Measurements from ENCODE around the gene AQP9. TPM values are rescaled to one million over a fixed set of nuclear protein-coding genes. Genes with fewer than 3 reads are reported as not detected.

AQP9 gene
- total and polyA plus RNA-seq, 2 of the 8 experiments (the other 6 are each of a cell fraction or from before 2014, with no cell fraction given), result not detected

DNA sequence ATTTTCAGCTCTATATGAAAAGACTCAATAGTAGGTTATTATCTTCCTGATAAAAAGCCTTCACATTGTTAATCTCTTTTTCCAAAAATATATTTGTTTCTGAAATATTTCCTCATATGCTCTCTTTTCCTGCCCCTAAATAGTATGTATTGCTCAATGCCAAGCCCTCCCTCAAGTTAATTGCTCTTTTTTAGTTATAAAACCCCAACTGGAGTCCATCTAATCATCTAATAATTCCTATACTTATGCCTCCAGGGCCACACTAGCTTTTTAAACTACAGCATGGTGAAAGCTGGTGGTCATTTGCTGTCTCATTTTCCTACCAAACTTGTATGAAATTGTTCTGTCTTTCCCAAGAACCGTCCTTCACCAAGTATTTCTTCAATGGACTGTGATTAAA is 26.7 kb downstream of the AQP9 start:
- Histone ChIP-seq H3K18ac (ENCODE audit: extremely low read depth, low read length) (no peak overlapping the region), H3K27me3 (replicated peaks in 1 of 4; ENCODE audit: control insufficient read depth in 3 of 4, extremely low read depth in 1 of 4, insufficient read depth in 3 of 4, low read length in 3 of 4) (no peaks in the 10 kb centered on the region; a peak in 1 of 7 replicates), H3K79me1 (ENCODE audit: low read depth, low read length) (no peaks in the 10 kb centered on the region), H3K23me2 (ENCODE audit: low read depth, low read length) (0 out of 2 replicates have a peak, but pooled peaks cover 2% of the 10 kb centered on the region), H2BK12ac (ENCODE audit: low read depth, low read length) (no peak overlapping the region), H3K14ac (ENCODE audit: insufficient read length) (no peak overlapping the region), H3K36me3 (ENCODE audit: control insufficient read depth in 2 of 4, insufficient read depth in 4 of 4, low read length in 3 of 4) (no peaks in the 10 kb centered on the region), H2AFZ (ENCODE audit: low read length) (no peak overlapping the region), H2BK5ac (ENCODE audit: low read depth, low read length) (no peak overlapping the region), H2AK5ac (ENCODE audit: low read depth, low read length) (no peak overlapping the region), H4K91ac (replicated peaks; ENCODE audit: insufficient read length, low read length) (no peak overlapping the region), H2BK20ac (ENCODE audit: low read length) (no peak overlapping the region), H3K4me3 (ENCODE audit: extremely low read depth in 1 of 4, insufficient read depth in 2 of 4, low read depth in 3 of 4, low read length in 4 of 4) (no peak overlapping the region), H2BK120ac (replicated peaks; ENCODE audit: low read depth, low read length) (no peak overlapping the region), H3K4me1 (replicated peaks in 1 of 4; ENCODE audit: control insufficient read depth in 3 of 4, insufficient read depth in 4 of 4, low read length in 3 of 4) (no peaks in the 10 kb centered on the region), H2BK15ac (ENCODE audit: low read length) (no peak overlapping the region), H3K9ac (replicated peaks in 1 of 4; ENCODE audit: extremely low read depth in 1 of 4, low read depth in 3 of 4, low read length in 3 of 4) (no peak overlapping the region), H4K8ac (ENCODE audit: extremely low read depth, insufficient read depth, low read length) (no peak overlapping the region), H4K20me1 (replicated peaks in 1 of 2; ENCODE audit: control insufficient read depth in 1 of 2, insufficient read depth in 2 of 2, low read length in 2 of 2) (no peaks in the 10 kb centered on the region), H3K23ac (ENCODE audit: insufficient read length) (no peak overlapping the region), H3K27ac (ENCODE audit: low read depth, low read length) (no peak overlapping the region), H3K4me2 (ENCODE audit: insufficient read depth in 1 of 2, low read depth in 2 of 2, low read length in 2 of 2) (no peak overlapping the region), H3K79me2 (ENCODE audit: control insufficient read depth in 1 of 2, insufficient read depth in 2 of 2, low read length in 2 of 2) (no peaks in the 10 kb centered on the region), H3K9me3 (ENCODE audit: insufficient read depth in 2 of 2, low read depth in 1 of 2, low read length in 1 of 2) (no peaks in the 10 kb centered on the region), H3K4ac (replicated peaks; ENCODE audit: insufficient read length, low read depth, low read length) (no peak overlapping the region), H4K5ac (ENCODE audit: insufficient read length, low read depth, low read length) (no peak overlapping the region), H3K56ac (replicated peaks; ENCODE audit: insufficient read length, low read depth, low read length) (no peak overlapping the region)
- FAIRE-seq, result no peak
- ChIA-PET POLR2A (ENCODE audit: partially characterized antibody) (no interaction called here), CTCF (ENCODE audit: partially characterized antibody) (interaction anchor here (0.6 to 2.0 kb wide), 5 partner anchors 18 to 433 kb away, joined by 3 to 7 read pairs (median 4); no protein-coding TSS in a partner anchor)
- 92% methylated on average over 1 of the region's 1 CpG; no CpG with 5 or more reads in 1 of the 2 experiments for WGBS, 2 experiments (ENCODE audit: extremely low coverage in 1 of 2, insufficient coverage in 1 of 2, insufficient read length in 1 of 2, insufficient replicate concordance in 2 of 2, low coverage in 1 of 2, low lambda C conversion rate in 2 of 2, missing lambda C conversion rate in 1 of 2)
- DNase-seq (ENCODE audit: low read depth in 1 of 2, low spot score in 2 of 2), result no peak
- TF ChIP-seq YY1 (IDR thresholded peaks at IDR 0.05; ENCODE audit: low read depth, low read length), result no peak
- TF ChIP-seq, protein P1, sequence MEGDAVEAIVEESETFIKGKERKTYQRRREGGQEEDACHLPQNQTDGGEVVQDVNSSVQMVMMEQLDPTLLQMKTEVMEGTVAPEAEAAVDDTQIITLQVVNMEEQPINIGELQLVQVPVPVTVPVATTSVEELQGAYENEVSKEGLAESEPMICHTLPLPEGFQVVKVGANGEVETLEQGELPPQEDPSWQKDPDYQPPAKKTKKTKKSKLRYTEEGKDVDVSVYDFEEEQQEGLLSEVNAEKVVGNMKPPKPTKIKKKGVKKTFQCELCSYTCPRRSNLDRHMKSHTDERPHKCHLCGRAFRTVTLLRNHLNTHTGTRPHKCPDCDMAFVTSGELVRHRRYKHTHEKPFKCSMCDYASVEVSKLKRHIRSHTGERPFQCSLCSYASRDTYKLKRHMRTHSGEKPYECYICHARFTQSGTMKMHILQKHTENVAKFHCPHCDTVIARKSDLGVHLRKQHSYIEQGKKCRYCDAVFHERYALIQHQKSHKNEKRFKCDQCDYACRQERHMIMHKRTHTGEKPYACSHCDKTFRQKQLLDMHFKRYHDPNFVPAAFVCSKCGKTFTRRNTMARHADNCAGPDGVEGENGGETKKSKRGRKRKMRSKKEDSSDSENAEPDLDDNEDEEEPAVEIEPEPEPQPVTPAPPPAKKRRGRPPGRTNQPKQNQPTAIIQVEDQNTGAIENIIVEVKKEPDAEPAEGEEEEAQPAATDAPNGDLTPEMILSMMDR (IDR thresholded peaks at IDR 0.05; ENCODE audit: control extremely low read depth in 1 of 3, insufficient read depth in 1 of 3, low read depth in 1 of 3, low read length in 3 of 3), result no peak
- no peak for TF ChIP-seq TBP (IDR thresholded peaks at IDR 0.05; ENCODE audit: low read depth, low read length)
- no peak for TF ChIP-seq SP2 (IDR thresholded peaks at IDR 0.05; ENCODE audit: low read length)
- TF ChIP-seq JUN (IDR thresholded peaks at IDR 0.05; ENCODE audit: low read depth, low read length), result no peak
- no peak for TF ChIP-seq KDM5A (IDR thresholded peaks at IDR 0.05; ENCODE audit: low read length)
- TF ChIP-seq, protein P2, sequence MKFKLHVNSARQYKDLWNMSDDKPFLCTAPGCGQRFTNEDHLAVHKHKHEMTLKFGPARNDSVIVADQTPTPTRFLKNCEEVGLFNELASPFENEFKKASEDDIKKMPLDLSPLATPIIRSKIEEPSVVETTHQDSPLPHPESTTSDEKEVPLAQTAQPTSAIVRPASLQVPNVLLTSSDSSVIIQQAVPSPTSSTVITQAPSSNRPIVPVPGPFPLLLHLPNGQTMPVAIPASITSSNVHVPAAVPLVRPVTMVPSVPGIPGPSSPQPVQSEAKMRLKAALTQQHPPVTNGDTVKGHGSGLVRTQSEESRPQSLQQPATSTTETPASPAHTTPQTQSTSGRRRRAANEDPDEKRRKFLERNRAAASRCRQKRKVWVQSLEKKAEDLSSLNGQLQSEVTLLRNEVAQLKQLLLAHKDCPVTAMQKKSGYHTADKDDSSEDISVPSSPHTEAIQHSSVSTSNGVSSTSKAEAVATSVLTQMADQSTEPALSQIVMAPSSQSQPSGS (IDR thresholded peaks at IDR 0.05; ENCODE audit: low read length), result no peak
- TF ChIP-seq SRF (IDR thresholded peaks at IDR 0.05; ENCODE audit: low read depth, low read length), result no peak
- TF ChIP-seq CEBPB (IDR thresholded peaks at IDR 0.05; ENCODE audit: low read depth, low read length), result no peak
- TF ChIP-seq POLR2A (IDR thresholded peaks at IDR 0.05; ENCODE audit: control extremely low read depth in 1 of 2, low read depth in 2 of 2, low read length in 2 of 2), result no peak
- no peak for TF ChIP-seq TCF12 (IDR thresholded peaks at IDR 0.05; ENCODE audit: low read depth, low read length)
- TF ChIP-seq MAFK (IDR thresholded peaks at IDR 0.05; ENCODE audit: low read depth, low read length), result no peak
